Stimulated activated CD4-positive, alpha-beta T cell treated with anti-CD3 and anti-CD28 coated beads, Interleukin-4, amount 100 ng/mL, for 4 hours (primary cell): ENCODE results near the gene IKZF4.
"Not testable (repeated sequence)": the region's sequence is repeated elsewhere in the genome, so short reads cannot be mapped to it uniquely, and the experiment has no call there.

Experiments used
- DNase-seq, 2 experiments: peaks; one replicate each; pipeline ENCODE4 v3.0.0-alpha.2; 2020

The IKZF4 gene

GRCh38 chr12:56020423-56021184 lies at the start of gene IKZF4:
TSS of gene IKZF4 (plus strand) at chr12:56021043. CDS start at chr12:56021494, 451 bp downstream.
- no peak for DNase-seq

- no peak for DNase-seq
These were observed 48.8 kb upstream of the IKZF4 start for GRCh38 chr12:55972042-55972441.

DNA sequence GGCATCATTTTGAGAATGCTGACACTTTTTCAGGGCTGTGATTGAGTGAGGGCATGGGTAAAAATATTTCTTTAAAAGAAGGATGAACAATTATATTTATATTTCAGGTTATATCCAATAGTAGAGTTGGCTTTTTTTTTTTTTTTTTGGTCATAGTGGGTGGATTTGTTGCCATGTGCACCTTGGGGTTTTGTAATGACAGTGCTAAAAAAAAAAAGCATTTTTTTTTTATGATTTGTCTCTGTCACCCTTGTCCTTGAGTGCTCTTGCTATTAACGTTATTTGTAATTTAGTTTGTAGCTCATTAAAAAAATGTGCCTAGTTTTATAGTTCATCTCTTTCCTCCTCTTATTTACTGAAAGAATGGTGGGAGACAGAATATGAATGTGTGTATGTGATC lies 48.4 kb upstream of the IKZF4 start:
- DNase-seq = no peak

DNA sequence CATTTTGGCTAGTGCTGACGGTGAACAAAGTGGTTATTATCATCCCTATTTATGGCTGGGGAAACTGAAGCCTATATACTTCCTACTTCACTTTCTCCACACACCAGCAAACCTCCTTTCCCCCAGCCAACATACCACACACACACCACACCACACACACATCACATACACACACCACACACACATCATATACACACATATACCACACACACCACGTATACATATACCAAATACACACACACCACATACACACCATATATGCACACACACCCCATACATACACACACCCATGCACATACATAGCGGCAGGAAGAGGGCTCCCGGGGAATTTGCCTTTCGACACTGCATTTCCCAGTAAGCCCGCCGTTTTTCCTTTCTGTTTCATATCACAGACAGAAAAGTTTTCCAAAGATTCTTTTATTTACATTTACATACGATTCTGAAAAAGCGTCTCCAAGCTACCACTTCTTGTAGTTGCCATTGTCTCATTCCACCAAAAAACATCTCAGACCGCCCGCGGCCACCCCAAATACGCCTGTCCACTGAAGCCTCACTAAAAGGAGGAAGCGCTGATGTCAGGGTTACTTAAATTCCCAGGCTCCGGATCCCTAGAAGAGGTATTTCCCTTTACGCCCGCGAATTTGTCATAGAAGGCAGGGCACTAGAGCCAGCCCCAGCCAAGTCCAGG lies 47.8 kb upstream of the IKZF4 start:
- DNase-seq = no peak

- DNase-seq = peak; percentile 90 to 99
These were observed 47.1 kb upstream of the IKZF4 start, which contains the start of gene RAB5B for GRCh38 chr12:55973599-55974307. TSS of gene RAB5B (plus strand) at chr12:55974078. CDS start at chr12:55986961, 12,883 bp downstream.

GRCh38 chr12:55974308-55974730 lies 46.5 kb upstream of the IKZF4 start:
- DNase-seq = no peak

DNA sequence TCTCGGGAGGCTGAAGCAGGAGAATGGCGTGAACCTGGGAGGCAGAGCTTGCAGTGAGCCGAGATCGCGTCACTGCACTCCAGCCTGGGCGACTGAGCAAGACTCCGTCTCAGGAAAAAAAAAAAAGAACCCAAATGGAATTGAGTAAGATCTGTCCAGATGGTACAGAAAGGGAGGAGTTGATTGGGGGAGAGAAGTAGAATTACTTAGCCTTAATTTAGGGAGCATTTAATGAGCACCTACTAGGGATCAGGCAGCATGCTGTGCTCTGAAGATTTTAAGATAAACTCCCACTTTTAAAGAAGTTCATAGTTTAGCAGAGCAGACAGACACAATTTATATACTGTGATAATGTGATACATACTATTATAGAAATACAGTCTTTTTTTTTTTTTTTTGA lies 42.5 kb upstream of the IKZF4 start:
- DNase-seq = no peak

GRCh38 chr12:55979069-55979468 lies 41.8 kb upstream of the IKZF4 start:
- no peak for DNase-seq

DNA sequence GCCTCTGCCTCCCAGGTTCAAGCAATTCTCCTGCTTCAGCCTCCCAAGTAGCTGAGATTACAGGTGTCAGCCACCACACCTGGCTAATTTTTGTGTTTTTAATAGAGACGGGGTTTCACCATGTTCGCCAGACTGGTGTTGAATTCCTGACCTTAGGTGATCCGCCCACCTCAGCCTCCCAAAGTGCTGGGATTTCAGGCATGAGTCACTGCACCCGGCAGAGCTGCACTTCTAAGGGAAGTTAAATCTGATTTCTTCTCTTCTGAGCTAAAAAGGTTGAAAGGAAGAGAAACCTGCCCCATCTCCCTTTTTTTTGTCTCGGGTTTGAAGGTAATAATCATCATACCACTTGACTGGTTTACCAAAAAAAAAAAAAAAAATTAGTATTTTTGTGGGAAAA lies 39.0 kb upstream of the IKZF4 start:
- not testable (repeated sequence) for DNase-seq

DNA sequence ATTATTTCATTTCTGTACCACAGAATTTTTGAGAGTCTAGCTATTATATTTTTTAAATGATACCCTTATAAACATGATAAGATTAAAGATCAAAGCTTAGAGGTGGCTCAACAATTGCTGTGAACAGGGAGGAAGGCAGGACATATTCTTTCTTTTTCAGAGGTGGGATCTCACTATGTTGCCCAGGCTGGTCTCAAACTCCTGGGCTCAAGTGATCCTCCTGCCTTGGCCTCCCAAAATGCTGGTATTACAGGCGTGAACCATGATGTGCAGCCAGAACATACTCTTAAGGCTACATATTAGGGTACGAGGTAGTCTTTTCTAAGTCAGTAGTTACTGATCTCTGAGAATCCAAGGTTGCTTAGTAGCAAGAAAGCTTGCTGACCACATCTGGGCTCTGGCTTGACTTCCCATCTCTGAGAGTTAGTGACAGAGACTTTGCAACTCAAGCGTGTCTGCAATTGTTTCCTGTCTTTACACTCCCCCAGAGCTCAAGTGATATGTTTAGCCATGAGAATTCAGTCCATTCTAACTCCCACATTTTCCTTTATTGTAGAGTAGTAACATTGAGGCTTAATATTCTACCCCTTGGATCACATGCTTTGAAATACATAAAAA lies 38.4 kb upstream of the IKZF4 start:
- no peak for DNase-seq

DNA sequence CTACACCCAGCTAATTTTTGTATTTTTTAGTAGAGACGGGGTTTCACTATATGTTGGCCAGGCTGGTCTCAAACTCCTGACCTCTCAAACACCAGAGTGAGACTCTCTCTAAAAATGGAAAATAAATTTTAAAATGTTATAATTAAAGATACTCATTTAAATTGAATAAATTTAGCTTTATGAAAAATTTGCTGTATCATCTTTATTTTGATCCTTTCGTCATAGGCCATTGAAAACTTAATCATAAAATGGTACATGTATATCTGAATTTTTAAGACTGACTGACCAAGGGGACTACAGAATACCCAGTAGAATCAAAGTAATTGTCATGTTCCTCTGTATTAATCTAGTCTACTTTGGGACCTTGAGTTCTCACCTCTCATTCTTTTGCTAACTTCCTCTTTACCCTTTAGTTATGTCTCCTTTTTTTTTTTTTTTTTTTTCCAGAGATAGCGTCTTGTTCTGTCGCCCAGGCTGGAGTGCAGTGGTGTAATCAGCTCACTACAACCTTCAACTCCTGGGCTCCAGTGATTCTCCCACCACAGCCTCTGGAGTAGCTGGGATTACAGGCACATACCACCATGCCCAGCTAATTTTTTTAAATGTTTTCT lies 37.5 kb upstream of the IKZF4 start:
- DNase-seq = no peak

DNA sequence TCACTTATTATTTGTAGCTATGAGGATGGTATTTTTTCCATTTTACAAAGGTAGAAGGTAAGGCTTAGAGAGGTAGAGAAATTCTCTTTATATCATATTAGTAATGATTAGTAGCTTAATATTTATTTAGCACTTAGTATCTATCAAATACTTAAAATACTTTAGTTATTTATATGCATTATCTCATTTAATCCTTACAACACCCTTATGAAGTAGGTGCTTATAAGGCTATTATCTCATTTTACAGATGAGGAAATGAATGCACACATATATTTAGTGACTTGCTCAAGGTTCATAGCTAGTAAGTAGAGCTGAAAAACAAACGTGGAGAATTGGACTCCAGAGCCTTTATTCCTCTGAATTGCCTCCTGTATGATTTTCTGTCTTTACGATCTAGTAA lies 36.0 kb upstream of the IKZF4 start:
- no peak for DNase-seq

DNA sequence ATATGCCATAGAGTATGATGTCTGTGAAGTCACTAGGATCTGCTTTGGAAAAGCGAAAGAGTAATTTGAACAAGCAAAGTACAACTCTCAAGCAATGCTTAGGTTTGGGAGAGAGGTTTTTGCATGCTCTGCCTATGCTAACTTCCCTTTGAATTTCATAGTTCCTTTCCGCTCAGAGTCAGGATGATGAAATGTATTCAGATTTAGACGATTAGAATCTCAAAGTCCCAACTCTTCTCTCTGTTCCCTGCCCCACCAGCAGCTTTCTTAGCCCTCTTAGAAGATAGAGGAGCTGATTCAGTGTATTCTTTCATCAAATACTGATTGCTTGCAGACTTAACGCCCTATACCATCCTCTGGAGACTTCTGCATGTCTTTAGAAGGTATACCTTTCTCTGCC lies 35.5 kb upstream of the IKZF4 start:
- DNase-seq = no peak

- DNase-seq = not testable (repeated sequence)
These were observed 34.9 kb upstream of the IKZF4 start for GRCh38 chr12:55985976-55986375.

DNA sequence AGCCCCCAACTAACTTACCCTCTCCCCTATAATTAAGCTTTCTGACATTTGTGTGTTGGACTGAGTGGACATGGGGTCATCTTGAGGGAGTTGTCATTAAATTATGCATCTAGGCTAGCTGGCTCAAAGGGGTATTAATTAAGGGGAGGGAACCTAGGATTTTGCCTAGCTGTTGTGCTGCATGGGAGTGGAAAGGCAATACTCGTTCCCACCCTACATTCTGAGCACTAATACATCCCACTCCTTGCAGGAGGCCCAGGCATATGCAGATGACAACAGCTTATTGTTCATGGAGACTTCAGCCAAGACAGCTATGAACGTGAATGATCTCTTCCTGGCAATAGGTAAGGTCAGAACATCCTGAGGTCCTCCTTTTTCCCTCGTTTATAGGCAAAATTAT lies 29.7 kb upstream of the IKZF4 start:
- DNase-seq = no peak

DNA sequence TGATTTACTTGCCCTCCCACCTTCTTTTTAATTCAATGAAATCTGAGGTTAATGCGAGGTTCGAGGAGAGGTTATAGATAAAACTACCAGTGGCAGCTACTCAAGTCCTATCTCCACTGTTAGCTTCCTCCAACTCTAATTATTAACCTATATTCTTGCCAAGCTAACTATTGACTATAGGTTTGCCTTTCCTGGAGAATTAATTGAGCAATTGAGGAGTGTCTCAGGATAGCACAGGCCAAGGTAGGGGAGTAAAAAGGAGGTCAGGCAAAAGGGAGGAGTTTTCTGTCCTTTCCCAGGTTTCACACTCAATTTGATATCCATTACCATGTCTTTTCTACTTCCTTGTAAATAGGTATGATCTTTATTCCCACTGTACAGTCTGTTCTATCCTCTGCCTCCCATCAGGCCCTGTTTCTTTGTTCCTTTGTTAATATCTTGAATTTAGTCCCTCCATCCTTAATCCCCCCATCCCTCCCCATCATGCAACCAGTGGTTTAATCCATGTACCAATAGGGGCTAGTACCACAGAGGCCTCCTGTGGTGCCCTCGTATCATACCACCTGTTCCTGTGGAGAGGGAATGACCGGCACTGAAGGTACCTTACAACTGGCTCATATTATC lies 27.5 kb upstream of the IKZF4 start:
- no peak for DNase-seq

DNA sequence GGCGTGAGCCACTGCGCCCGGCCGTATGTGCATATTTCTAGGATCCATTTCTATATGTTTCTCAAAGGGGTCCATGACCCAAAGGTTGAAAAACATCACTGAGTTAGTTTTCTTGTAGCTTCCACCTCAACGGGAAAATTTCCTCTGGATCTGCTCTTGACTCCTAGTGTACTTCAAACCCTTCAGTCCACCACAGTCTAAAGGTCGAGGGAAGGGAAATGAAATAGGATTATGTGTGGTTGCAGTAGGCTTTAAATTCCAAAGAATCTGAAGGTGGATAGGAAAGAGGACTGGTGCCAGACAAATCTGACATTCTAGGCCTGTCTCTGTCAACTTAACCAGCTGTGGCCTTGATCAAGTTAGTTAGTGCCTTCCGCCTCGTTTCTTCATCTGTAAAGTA lies 25.5 kb upstream of the IKZF4 start:
- DNase-seq = no peak

- peak in 1 of 2 experiments; percentile 60 for DNase-seq
These were observed 24.6 kb upstream of the IKZF4 start for GRCh38 chr12:55996201-55996714.

GRCh38 chr12:55996715-55997534 lies 23.9 kb upstream of the IKZF4 start, which contains the start of gene SUOX:
TSS of gene SUOX (plus strand) at chr12:55997276. CDS start at chr12:56002222, 4,946 bp downstream.
- no peak for DNase-seq

DNA sequence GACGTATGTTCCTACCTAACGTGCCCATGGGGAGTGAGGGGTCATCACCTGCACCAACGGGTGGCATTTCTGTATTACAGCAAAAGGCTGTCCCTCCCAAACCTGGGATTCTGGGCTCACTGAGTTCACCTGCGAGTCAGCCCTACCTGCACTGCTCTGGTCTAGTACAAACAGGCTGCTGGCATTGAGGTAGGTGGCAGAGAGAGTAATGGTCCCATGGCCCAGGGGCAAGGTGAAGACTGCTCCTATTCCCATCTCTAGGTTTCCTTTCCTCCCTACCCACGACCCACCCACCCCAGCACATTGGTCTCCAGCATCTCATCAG lies 23.3 kb upstream of the IKZF4 start:
- DNase-seq = no peak

GRCh38 chr12:55999522-55999921 lies 21.3 kb upstream of the IKZF4 start:
- not testable (repeated sequence) for DNase-seq
